Upper lobe of left lung (tissue), 4 donors: ENCODE measurements around the gene ANKLE2.

ENCODE experiments used
- EP300 ChIP-seq, 4 donors: sonication (generic); formaldehyde crosslinking; IDR thresholded peaks; one replicate each; pipeline ENCODE4 v1.5.1; 2017; ENCODE audit warnings: antibody characterized with exemption in 4 of 4, control low read depth in 2 of 4
- TF ChIP-seq, protein P1 (sequence below), 6 experiments: fragments of 450-650 bp in 4 of 6; fragments of 200-600 bp in 2 of 6; sonication (generic) in 2 of 6; IDR thresholded peaks; one replicate each; pipeline ENCODE4 v1.5.1; 2016 to 2019; ENCODE audit warnings: antibody characterized with exemption in 6 of 6

DNA sequence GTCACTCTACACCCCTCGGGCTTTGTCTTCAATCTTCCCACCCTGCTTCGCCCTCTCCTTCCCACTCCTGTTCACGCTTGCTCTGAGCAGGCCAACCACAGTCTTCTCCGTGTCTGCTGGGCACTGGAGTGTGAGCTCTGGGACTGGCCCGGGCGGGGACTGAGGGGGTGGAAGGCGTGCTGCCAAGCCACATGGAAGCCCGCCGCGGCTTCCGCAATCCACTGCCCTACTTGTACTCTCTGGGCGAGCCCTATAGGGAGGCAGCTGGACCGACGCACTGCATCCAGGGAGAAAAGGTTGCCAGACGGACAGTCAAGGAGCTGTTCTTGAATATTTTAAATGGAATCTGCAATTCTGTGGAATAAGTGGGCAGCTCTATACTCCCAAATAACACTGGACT is 42.3 kb upstream of the ANKLE2 start:
- TF ChIP-seq, protein P1, sequence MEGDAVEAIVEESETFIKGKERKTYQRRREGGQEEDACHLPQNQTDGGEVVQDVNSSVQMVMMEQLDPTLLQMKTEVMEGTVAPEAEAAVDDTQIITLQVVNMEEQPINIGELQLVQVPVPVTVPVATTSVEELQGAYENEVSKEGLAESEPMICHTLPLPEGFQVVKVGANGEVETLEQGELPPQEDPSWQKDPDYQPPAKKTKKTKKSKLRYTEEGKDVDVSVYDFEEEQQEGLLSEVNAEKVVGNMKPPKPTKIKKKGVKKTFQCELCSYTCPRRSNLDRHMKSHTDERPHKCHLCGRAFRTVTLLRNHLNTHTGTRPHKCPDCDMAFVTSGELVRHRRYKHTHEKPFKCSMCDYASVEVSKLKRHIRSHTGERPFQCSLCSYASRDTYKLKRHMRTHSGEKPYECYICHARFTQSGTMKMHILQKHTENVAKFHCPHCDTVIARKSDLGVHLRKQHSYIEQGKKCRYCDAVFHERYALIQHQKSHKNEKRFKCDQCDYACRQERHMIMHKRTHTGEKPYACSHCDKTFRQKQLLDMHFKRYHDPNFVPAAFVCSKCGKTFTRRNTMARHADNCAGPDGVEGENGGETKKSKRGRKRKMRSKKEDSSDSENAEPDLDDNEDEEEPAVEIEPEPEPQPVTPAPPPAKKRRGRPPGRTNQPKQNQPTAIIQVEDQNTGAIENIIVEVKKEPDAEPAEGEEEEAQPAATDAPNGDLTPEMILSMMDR (IDR thresholded peaks at IDR 0.05), result no peak
- TF ChIP-seq EP300 (IDR thresholded peaks at IDR 0.05), result no peak
